ENCODE results near the gene ECHDC3.
"Not testable (repeated sequence)": the region's sequence is repeated elsewhere in the genome, so short reads cannot be mapped to it uniquely, and the experiment has no call there.

Gene ECHDC3, protein sequence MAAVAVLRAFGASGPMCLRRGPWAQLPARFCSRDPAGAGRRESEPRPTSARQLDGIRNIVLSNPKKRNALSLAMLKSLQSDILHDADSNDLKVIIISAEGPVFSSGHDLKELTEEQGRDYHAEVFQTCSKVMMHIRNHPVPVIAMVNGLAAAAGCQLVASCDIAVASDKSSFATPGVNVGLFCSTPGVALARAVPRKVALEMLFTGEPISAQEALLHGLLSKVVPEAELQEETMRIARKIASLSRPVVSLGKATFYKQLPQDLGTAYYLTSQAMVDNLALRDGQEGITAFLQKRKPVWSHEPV

DNA sequence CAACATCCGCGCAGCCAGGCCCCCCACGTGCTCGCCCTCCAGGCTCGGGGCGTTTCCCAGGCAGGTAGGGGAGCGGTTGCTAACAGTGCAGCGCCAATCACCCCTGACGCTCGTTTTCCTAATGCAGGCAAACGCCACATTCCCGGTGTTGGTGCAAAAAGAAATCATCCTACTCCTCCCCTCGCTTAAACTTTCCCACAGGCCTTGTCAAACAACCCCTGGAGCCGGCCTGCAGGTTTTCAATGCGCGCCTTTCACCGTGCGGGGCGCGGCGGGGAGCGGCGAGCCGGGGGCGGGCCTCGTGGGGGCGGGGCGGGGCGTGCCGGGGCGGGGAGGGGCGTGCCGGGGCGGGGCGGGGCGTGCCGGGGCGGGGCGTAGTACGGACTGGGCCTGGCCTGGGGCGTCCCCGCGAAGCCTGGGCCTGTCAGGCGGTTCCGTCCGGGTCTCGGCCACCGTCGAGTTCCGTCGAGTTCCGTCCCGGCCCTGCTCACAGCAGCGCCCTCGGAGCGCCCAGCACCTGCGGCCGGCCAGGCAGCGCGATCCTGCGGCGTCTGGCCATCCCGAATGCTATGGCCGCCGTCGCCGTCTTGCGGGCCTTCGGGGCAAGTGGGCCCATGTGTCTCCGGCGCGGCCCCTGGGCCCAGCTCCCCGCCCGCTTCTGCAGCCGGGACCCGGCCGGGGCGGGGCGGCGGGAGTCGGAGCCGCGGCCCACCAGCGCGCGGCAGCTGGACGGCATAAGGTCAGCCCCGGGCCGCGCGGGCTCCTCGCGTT lies at the start of gene ECHDC3:
Gene ECHDC3 (plus strand): TSS at position 374 of the 770 bp plus-strand sequence. CDS start 195 bp downstream, at position 569.
- DNase-seq: peak in 9 of 56 donors; percentile 6 to 39 (median 20)

DNA sequence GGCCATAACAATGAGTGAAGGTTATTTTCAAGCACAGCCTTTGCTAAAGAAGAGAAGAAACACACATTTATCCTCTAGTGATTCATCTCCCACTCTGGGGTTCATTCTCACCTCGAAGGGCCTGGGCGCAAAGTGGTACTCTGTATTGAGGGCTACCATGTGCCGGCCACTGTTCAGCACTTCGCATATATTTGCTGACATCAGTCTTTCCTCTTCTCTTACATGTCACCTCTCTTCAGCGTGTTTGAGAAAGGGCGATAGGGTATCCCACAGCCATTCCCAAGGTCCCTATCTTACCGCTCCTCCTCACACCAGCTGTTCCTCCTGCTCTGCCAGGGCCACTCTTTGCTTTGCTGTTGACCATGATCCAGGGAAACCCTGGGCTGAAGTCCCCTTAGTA lies 48.8 kb upstream of the ECHDC3 start:
- DNase-seq: no peak

DNA sequence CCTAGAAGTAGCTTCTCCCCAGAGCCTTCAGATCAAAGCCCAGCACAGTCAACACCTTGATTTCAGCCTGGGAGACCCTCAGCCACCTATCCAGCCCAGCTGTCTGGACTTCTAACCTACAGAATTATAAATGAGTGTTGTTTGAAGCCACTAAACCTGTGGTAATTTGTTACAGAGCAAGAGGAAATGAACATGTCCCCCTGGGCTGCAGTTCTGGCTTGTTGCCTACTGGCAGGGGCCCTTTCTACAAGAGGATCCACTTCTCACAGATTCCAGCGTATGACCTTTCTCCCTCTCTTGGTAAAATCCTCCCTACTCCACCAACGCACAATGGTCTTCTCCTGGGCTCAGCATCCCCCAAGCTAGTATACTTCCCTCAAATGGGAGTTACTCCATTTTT lies 46.4 kb upstream of the ECHDC3 start:
- no peak for DNase-seq

- no peak for DNase-seq
Measured at GRCh38 chr10:11697718-11698527, 44.3 kb upstream of the ECHDC3 start.

DNA sequence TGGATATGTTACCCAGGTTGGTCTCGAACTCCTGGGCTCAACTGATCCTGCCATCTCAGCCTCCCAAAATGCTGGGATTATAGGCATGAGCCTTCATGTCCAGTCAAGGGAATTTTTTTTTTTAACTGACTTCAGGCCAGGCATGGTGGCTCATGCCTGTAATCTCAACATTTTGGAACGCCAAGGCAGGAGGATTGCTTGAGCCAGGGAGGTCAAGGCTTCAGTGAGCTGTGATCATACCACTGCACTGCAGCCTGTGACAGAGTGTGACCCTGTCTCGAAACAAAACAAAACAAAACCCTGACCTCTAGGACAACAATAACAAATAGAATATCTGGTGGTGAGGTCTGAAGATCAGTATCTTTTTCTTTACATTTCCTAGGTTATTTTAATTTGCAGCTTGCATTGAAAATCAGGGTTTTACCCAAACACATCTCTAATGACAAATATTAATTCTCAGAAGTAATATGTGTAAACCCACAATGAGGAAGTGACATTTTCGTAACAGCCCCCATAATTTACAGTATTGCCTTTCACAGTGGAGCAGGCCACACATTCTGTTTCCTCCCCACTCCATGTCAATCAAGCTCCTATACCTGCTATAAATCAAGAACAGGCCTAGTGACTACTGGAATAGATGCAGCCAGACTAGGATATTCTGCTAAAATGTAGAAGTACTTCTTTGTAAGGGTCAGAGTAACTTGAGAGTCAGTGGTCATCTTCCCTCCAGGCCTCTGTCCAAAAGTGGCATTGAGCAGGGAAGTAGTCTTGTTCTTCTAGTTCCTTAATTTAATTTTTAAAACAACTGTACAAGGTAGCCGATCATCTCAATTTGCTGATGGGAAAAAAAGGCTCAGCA lies 43.3 kb upstream of the ECHDC3 start:
- DNase-seq: no peak

- DNase-seq: no peak
Measured at GRCh38 chr10:11699550-11700097, 42.6 kb upstream of the ECHDC3 start.

DNA sequence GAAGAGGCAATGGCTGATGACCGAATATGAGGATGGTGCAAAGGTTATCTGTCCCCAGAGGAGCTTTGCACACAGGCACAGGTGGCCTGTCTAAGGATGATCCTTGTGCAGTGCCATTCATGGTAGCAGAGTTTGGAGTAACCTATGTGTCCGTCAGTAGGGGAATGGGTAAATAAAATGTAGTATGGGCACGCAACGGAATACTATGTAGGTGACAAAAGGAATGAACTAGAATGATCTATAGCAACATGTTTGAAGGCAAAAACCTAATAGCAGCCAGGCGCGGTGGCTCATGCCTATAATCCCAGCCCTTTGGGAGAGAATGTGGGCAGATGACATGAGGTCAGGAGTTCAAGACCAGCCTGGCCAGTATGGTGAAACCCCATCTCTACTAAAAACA lies 41.6 kb upstream of the ECHDC3 start:
- DNase-seq: no peak

- peak in 6 of 56 donors; percentile 15 to 45 (median 33) for DNase-seq
Measured at GRCh38 chr10:11701451-11702095, 40.6 kb upstream of the ECHDC3 start.

DNA sequence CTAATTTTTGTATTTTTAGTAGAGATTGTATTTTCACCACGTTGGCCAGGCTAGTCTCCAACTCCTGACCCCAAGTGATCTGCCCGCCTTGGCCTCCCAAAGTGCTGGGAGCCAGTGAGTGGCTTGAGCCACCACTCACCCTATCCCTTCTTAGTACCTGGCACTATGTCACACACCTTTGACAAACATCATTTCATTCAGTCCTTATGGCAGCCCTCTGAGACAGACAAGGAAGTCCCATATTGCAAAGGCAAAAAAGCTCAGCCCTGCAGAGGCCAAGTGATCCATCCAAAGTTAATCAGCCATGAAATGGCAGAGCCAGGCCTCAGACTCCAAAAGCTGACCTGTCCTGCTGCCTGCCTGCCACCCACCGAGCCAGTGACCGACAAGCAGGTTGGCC lies 39.9 kb upstream of the ECHDC3 start:
- DNase-seq: no peak

DNA sequence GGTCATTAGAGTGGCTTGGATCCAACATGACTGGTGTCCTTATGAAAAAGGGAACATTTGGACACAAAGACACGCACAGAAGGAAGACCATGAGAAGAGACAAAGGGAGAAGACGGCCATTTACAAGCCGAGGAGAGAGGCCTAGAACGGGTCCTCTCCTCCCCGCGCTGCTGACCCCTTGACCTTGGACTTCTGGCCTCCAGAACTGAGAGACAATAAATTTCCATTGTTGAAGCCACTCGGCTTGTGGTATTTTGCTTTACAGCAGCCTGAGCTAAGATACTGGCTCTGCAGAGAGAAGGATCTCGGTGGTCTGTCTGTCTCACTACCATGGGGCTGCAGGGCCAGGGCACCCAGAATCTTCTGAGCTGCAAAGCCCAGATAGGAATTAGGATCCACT lies 38.1 kb upstream of the ECHDC3 start:
- DNase-seq: no peak

DNA sequence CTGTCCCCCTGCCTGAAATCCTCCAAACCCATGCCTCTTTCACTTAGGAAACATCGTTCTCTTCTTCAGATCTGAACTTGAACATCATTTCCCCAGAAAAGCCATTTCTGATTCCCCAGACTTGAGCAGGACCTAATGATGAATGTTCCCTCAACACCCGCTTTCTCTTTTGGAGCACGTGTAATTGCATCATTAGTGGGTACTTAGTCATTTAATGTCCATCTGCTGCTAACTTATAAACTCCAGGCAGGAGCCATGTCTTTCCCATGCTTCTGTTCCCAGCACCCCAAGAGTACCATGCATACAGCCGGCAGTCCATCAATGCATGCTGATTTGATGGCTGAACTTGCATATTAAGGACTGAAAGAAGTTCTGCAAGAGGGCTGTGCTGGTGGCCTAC lies 36.5 kb upstream of the ECHDC3 start:
- DNase-seq: no peak

GRCh38 chr10:11706895-11707567 lies 35.2 kb upstream of the ECHDC3 start:
- DNase-seq: no peak

DNA sequence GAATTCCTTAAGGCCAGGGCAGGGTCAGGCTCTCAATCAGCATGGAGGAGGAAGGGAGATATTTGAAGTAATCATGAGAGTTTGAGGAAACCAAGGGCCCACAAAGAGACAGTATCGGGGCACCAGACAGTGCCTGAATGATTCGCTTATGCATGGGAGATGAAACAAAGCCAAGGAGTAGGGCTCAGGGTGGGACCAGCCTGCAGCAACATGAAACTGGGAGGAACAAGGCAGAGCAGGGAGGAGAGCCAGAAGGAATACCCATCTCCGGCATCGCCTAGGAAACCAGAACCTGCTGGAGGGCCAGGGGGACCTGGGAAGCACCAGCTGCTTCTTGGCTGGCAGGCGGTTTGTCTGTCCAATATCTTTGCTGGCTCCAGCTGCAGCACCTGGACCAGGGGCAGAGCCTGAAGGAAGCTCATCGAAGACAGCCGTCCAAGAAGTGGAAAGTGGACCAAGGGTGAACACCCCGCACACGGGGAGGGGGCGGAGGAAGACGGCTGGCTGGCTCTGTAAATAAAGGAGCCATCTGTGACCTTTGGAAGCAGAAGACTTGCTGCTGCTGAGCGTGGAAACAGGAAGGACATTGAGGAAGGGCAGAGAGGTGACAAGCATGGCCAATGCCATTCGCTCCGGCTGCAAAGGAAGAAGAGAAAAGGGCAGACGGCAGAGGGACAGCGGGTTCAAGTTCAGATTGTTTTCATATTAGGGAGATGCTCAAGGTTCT lies 34.4 kb upstream of the ECHDC3 start:
- DNase-seq: no peak

DNA sequence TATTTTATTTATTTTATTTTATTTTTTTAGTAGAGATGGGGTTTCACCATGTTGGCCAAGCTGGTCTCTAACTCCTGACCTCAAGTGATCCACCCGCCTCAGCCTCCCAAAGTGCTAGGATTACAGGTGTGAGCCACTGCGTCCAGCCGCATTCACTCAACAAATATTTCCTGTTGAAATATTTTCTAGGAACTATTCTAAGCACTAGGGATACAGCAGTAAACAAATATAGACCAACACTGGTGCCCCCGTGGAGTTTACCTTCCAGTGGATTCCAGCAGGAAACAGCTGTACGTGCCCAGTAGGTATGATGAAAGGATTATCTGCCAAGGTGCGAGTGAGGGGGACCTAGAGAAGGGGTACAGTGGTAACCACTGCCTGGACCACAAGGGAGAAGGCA lies 33.4 kb upstream of the ECHDC3 start:
- DNase-seq: not testable (repeated sequence)

GRCh38 chr10:11712744-11713143 lies 29.4 kb upstream of the ECHDC3 start:
- no peak for DNase-seq

DNA sequence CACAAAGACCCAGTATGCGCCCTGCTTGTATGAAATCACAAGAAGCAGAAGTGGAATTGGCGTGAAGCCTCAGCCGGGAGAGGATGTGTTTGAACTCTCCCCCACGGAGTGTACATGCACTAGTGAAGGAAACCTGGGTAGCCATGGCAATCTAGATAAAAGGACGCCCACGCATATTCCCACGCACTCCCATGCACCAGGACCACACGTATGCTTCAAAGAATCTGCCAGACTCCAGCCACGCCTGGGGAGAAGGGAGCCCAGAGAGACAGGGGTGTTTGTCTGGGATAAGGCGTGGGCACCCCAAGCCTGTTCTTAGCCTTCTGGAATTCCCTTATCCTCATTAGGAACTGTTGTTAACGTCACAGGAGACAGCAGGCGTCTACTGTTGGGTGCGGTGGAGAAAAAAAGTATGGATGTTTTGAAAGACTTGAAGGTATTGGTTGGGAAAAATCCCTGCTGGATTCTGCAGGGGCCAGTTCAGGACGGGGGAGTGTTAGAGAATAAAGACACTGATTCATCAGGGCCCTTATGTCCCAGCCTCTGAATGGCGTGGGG lies 28.9 kb upstream of the ECHDC3 start:
- peak in 11 of 56 donors; percentile 3 to 42 (median 20) for DNase-seq

GRCh38 chr10:11713963-11714362 lies 28.2 kb upstream of the ECHDC3 start:
- peak in 33 of 56 donors; percentile 4 to 65 (median 32) for DNase-seq

GRCh38 chr10:11714750-11715365 lies 27.3 kb upstream of the ECHDC3 start:
- DNase-seq: no peak
